ENCODE measurements around the gene KRTAP5-4. TPM values are rescaled to one million over a fixed set of nuclear protein-coding genes. Genes with fewer than 3 reads are reported as not detected.

The KRTAP5-4 gene
- total RNA-seq, 2 donors from 2014 or later, result not detected

GRCh38 chr11:1645357-1645821 is 23.5 kb upstream of the KRTAP5-4 start:
- Histone ChIP-seq H3K4me3 (no peak overlapping the region), H3K9me3 (no peaks in the 10 kb centered on the region), H3K27me3 (no peaks in the 10 kb centered on the region), H3K36me3 (replicated peaks in 1 of 2; ENCODE audit: insufficient read depth in 1 of 2, low read depth in 2 of 2) (no peaks in the 10 kb centered on the region), H3K27ac (no peak overlapping the region), H3K4me1 (no peaks in the 10 kb centered on the region)
- WGBS, 2 donors, result 69 to 73% methylated on average over 3 to 11 of the region's 12 CpGs
- DNase-seq, result no peak
- intact Hi-C loops (cut with DNase I), result no loop called here
- TF ChIP-seq POLR2A (IDR thresholded peaks at IDR 0.05) (no peak), CTCF (IDR thresholded peaks at IDR 0.05) (no peak)
- ATAC-seq, result no peak

GRCh38 chr11:1644601-1645356 is 22.8 kb upstream of the KRTAP5-4 start:
- no peak overlapping the region for H3K4me3 ChIP-seq
- H3K9me3 ChIP-seq, result no peaks in the 10 kb centered on the region
- 62 to 69% methylated on average over 7 to 17 of the region's 20 CpGs for WGBS, 2 donors
- H3K27ac ChIP-seq, result no peak overlapping the region
- no peaks in the 10 kb centered on the region for H3K27me3 ChIP-seq
- ATAC-seq, result no peak
- H3K36me3 ChIP-seq (replicated peaks in 1 of 2; ENCODE audit: insufficient read depth in 1 of 2, low read depth in 2 of 2), result no peaks in the 10 kb centered on the region
- H3K4me1 ChIP-seq, result no peaks in the 10 kb centered on the region
- TF ChIP-seq POLR2A (IDR thresholded peaks at IDR 0.05) (no peak), CTCF (IDR thresholded peaks at IDR 0.05) (no peak)
- intact Hi-C loops (cut with DNase I), result no loop called here
- DNase-seq, result no peak

GRCh38 chr11:1643146-1643690 is 21.3 kb upstream of the KRTAP5-4 start:
- H3K4me1 ChIP-seq, result no peaks in the 10 kb centered on the region
- no peak overlapping the region for H3K27ac ChIP-seq
- DNase-seq (no peak), ATAC-seq (no peak)
- no peaks in the 10 kb centered on the region for H3K36me3 ChIP-seq (replicated peaks in 1 of 2; ENCODE audit: insufficient read depth in 1 of 2, low read depth in 2 of 2)
- intact Hi-C loops (cut with DNase I), result no loop called here
- H3K27me3 ChIP-seq, result no peaks in the 10 kb centered on the region
- H3K4me3 ChIP-seq, result no peak overlapping the region
- 81 to 93% methylated on average over 9 to 15 of the region's 20 CpGs for WGBS, 2 donors
- H3K9me3 ChIP-seq, result no peaks in the 10 kb centered on the region
- TF ChIP-seq POLR2A (IDR thresholded peaks at IDR 0.05), result no peak
- TF ChIP-seq CTCF (IDR thresholded peaks at IDR 0.05), result no peak

DNA sequence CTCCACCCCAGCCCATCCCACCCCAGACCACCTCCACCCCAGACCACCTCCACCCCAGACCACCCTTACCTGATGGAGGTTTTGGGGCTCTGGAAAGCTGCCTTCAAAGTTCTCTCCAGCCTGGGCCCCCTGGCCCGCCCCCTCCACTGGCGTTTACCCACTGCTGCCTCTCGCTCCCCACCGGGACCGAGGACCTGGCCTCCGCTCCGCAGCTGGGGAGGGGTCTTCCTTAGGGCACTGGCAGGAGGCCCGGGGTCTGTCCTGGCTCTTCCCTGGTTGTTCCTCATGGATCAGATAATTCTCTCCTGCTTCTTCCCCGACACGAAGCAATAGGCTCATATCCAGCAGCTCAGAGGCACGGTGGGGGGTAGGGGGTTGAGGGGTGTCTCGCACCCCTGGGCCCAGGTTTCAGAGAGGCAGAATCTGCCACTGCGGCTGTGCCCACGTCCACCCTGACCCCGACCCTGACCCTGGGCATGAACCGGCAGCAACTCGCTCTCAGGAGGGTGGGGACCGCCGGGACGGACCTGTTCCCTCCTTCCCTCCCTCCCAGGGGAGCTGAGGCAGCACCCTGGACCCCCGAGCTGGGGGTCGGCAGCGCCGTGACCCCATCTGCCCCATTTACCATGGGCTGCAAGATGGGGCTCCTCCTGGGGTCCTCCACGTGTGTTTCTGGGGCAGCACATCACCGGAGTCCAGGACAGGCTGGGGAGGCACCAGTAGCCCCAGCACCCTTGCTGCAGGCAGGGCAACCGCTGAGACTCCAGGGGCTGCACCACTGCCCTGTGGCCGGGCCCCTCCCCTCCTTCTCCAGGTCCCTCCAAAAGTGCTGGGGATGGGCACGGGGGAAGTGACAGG is 20.6 kb upstream of the KRTAP5-4 start:
- no peak overlapping the region for H3K27ac ChIP-seq
- DNase-seq (no peak), ATAC-seq (no peak)
- no peak overlapping the region for H3K4me3 ChIP-seq
- TF ChIP-seq CTCF (IDR thresholded peaks at IDR 0.05), result no peak
- no peak for TF ChIP-seq POLR2A (IDR thresholded peaks at IDR 0.05)
- H3K9me3 ChIP-seq, result no peaks in the 10 kb centered on the region
- no peaks in the 10 kb centered on the region for H3K27me3 ChIP-seq
- WGBS, 2 donors, result 61 to 73% methylated on average over 11 to 29 of the region's 29 CpGs
- intact Hi-C loops (cut with DNase I), result no loop called here
- no peaks in the 10 kb centered on the region for H3K36me3 ChIP-seq (replicated peaks in 1 of 2; ENCODE audit: insufficient read depth in 1 of 2, low read depth in 2 of 2)
- no peaks in the 10 kb centered on the region for H3K4me1 ChIP-seq
